Measurements from ENCODE around the gene CAMK2N1. TPM values are rescaled to one million over a fixed set of nuclear protein-coding genes. Genes with fewer than 3 reads are reported as not detected.

CAMK2N1 gene
- total and polyA plus RNA-seq, 2 of the 8 experiments (the other 6 are each of a cell fraction or from before 2014, with no cell fraction given): 2.3 to 5.6 TPM

GRCh38 chr1:20493309-20493708 is 7.3 kb upstream of the CAMK2N1 start:
- Histone ChIP-seq H3K14ac (ENCODE audit: insufficient read length) (no peak overlapping the region), H2BK12ac (ENCODE audit: low read depth, low read length) (no peak overlapping the region)
- POLR2A ChIA-PET (ENCODE audit: partially characterized antibody): interaction anchor here (1.5 kb wide), 1 partner anchor 9 kb away, joined by 4 read pairs; no protein-coding TSS in a partner anchor

More at GRCh38 chr1:20493309-20493708, 7.3 kb upstream of the CAMK2N1 start:
- H2BK120ac ChIP-seq (replicated peaks; ENCODE audit: low read depth, low read length): no peak overlapping the region
- no peak overlapping the region for H3K4me3 ChIP-seq (ENCODE audit: extremely low read depth in 1 of 4, insufficient read depth in 2 of 4, low read depth in 3 of 4, low read length in 4 of 4)
- H3K36me3 ChIP-seq (ENCODE audit: control insufficient read depth in 2 of 4, insufficient read depth in 4 of 4, low read length in 3 of 4): no peaks in the 10 kb centered on the region
- CTCF ChIA-PET (ENCODE audit: partially characterized antibody): interaction anchor here (0.6 to 6.9 kb wide), 40 partner anchors 9 to 535 kb away, joined by 3 to 54 read pairs (median 5); partner anchors contain the start of gene MUL1
- H2BK5ac ChIP-seq (ENCODE audit: low read depth, low read length): no peak overlapping the region
- no peaks in the 10 kb centered on the region for H3K79me1 ChIP-seq (ENCODE audit: low read depth, low read length)
- no peaks in the 10 kb centered on the region for H3K79me2 ChIP-seq (ENCODE audit: control insufficient read depth in 1 of 2, insufficient read depth in 2 of 2, low read length in 2 of 2)
- no peak overlapping the region for H3K9ac ChIP-seq (replicated peaks in 1 of 4; ENCODE audit: extremely low read depth in 1 of 4, low read depth in 3 of 4, low read length in 3 of 4)
- no peak overlapping the region for H3K4ac ChIP-seq (replicated peaks; ENCODE audit: insufficient read length, low read depth, low read length)
- H3K4me1 ChIP-seq (replicated peaks in 1 of 4; ENCODE audit: control insufficient read depth in 3 of 4, insufficient read depth in 4 of 4, low read length in 3 of 4): peaks cover 0 to 16% (median 0%) of the 10 kb centered on the region in 4 experiments; a peak in 3 of 7 replicates
- no peak overlapping the region for H4K91ac ChIP-seq (replicated peaks; ENCODE audit: insufficient read length, low read length)
- no peaks in the 10 kb centered on the region; the same call in 1 of the 2 replicates for H3K23me2 ChIP-seq (ENCODE audit: low read depth, low read length)
- TF ChIP-seq RFX5 (IDR thresholded peaks at IDR 0.05; ENCODE audit: borderline replicate concordance, low read depth, low read length): no peak
- no peak for TF ChIP-seq SP1 (IDR thresholded peaks at IDR 0.05; ENCODE audit: low read depth, low read length)
- no peaks in the 10 kb centered on the region for H4K20me1 ChIP-seq (replicated peaks in 1 of 2; ENCODE audit: control insufficient read depth in 1 of 2, insufficient read depth in 2 of 2, low read length in 2 of 2)
- H3K4me2 ChIP-seq (ENCODE audit: insufficient read depth in 1 of 2, low read depth in 2 of 2, low read length in 2 of 2): no peak overlapping the region
- no peak for DNase-seq (ENCODE audit: low read depth in 1 of 2, low spot score in 2 of 2)
- H3K27ac ChIP-seq (ENCODE audit: low read depth, low read length): no peak overlapping the region
- no peak overlapping the region for H3K23ac ChIP-seq (ENCODE audit: insufficient read length)
- H3K27me3 ChIP-seq (replicated peaks in 1 of 4; ENCODE audit: control insufficient read depth in 3 of 4, extremely low read depth in 1 of 4, insufficient read depth in 3 of 4, low read length in 3 of 4): peaks cover 0 to 13% (median 8%) of the 10 kb centered on the region in 4 experiments; a peak in 5 of 7 replicates
- FAIRE-seq: no peak
- no peak overlapping the region for H3K18ac ChIP-seq (ENCODE audit: extremely low read depth, low read length)
- H4K5ac ChIP-seq (ENCODE audit: insufficient read length, low read depth, low read length): no peak overlapping the region
- H4K8ac ChIP-seq (ENCODE audit: extremely low read depth, insufficient read depth, low read length): no peak overlapping the region
- H2AFZ ChIP-seq (ENCODE audit: low read length): no peak overlapping the region
- WGBS, 2 experiments (ENCODE audit: extremely low coverage in 1 of 2, insufficient coverage in 1 of 2, insufficient read length in 1 of 2, insufficient replicate concordance in 2 of 2, low coverage in 1 of 2, low lambda C conversion rate in 2 of 2, missing lambda C conversion rate in 1 of 2): 61% methylated on average over 5 of the region's 5 CpGs; no CpG with 5 or more reads in 1 of the 2 experiments
- no peaks in the 10 kb centered on the region; a peak in 1 of 4 replicates for H3K9me3 ChIP-seq (ENCODE audit: insufficient read depth in 2 of 2, low read depth in 1 of 2, low read length in 1 of 2)
- H3K56ac ChIP-seq (replicated peaks; ENCODE audit: insufficient read length, low read depth, low read length): no peak overlapping the region
- H2BK15ac ChIP-seq (ENCODE audit: low read length): no peak overlapping the region
- H2AK5ac ChIP-seq (ENCODE audit: low read depth, low read length): 0 out of 2 replicates have a peak overlapping the region, but pooled peaks have one; percentile 14
- peak overlapping the region; percentile 80; the same call in 1 of the 2 replicates for H2BK20ac ChIP-seq (ENCODE audit: low read length)

Measured in H1 (cell line).